ENCODE measurements around the gene DEPDC7. TPM values are rescaled to one million over a fixed set of nuclear protein-coding genes. Genes with fewer than 3 reads are reported as not detected.

The DEPDC7 gene
- total RNA-seq, 2 donors from 2014 or later, result 2.6 to 8.9 TPM

DNA sequence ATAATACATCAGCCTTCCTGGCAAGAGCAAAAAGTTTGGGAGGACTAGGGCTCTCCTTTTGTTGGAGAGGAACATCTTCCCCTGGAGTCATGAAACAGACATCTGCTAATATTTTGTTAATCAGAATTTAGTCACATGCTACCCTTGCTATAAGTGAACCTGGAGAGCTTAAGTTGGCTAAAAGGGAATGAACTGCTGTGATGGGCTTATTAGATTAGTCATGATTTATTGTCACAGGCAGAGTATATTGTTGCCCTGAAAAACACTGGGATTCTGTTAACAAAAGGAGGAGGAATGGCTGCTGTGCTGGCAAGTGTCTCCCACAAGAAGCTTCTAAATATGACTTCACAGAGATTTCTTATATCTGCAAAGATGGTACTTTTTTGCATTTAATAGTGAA is 39.7 kb downstream of the DEPDC7 start:
- Histone ChIP-seq H3K36me3 (no peaks in the 10 kb centered on the region), H3K27ac (no peak overlapping the region), H3K4me1 (replicated peaks) (no peaks in the 10 kb centered on the region), H3K9me3 (no peaks in the 10 kb centered on the region), H3K4me3 (no peak overlapping the region), H3K27me3 (replicated peaks; ENCODE audit: insufficient read depth) (no peaks in the 10 kb centered on the region)
- TF ChIP-seq POLR2AphosphoS5 (IDR thresholded peaks at IDR 0.05) (no peak), POLR2A (IDR thresholded peaks at IDR 0.05) (no peak)
- TF ChIP-seq, protein P1, sequence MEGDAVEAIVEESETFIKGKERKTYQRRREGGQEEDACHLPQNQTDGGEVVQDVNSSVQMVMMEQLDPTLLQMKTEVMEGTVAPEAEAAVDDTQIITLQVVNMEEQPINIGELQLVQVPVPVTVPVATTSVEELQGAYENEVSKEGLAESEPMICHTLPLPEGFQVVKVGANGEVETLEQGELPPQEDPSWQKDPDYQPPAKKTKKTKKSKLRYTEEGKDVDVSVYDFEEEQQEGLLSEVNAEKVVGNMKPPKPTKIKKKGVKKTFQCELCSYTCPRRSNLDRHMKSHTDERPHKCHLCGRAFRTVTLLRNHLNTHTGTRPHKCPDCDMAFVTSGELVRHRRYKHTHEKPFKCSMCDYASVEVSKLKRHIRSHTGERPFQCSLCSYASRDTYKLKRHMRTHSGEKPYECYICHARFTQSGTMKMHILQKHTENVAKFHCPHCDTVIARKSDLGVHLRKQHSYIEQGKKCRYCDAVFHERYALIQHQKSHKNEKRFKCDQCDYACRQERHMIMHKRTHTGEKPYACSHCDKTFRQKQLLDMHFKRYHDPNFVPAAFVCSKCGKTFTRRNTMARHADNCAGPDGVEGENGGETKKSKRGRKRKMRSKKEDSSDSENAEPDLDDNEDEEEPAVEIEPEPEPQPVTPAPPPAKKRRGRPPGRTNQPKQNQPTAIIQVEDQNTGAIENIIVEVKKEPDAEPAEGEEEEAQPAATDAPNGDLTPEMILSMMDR (IDR thresholded peaks at IDR 0.05), result no peak
- no peak for DNase-seq (ENCODE audit: low spot score)
- intact Hi-C loops (cut with DNase I), result no loop called here

DNA sequence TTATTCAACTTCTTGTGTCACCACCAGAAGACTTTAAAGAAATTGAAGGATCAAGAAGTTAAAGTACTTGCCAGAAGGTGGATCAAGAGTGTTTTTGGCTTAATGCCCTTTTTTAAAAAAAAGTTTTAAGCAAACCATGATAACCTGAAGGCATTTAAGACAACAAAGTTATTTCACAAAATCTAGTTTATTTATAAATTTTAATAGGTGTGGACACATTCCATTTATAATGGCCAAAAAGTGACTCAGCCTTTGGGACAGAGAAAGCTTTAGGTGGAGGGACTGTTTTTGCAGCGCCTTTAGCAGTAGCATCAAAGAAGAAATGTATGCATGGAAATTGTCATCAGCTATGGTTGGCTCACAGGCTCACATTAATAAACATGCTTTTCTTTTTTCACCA is 41.6 kb downstream of the DEPDC7 start:
- 76% methylated on average over 1 of the region's 1 CpG for WGBS
- intact Hi-C loops (cut with DNase I), result no loop called here
- no peak for TF ChIP-seq POLR2A (IDR thresholded peaks at IDR 0.05)
- no peak for TF ChIP-seq POLR2AphosphoS5 (IDR thresholded peaks at IDR 0.05)
- TF ChIP-seq, protein P1 (IDR thresholded peaks at IDR 0.05), result no peak
- H3K4me3 ChIP-seq, result no peak overlapping the region
- H3K27me3 ChIP-seq (replicated peaks; ENCODE audit: insufficient read depth), result no peaks in the 10 kb centered on the region
- DNase-seq (ENCODE audit: low spot score), result no peak
- H3K9me3 ChIP-seq, result no peaks in the 10 kb centered on the region
- H3K36me3 ChIP-seq, result no peaks in the 10 kb centered on the region
- H3K4me1 ChIP-seq (replicated peaks), result no peaks in the 10 kb centered on the region
- no peak overlapping the region for H3K27ac ChIP-seq

DNA sequence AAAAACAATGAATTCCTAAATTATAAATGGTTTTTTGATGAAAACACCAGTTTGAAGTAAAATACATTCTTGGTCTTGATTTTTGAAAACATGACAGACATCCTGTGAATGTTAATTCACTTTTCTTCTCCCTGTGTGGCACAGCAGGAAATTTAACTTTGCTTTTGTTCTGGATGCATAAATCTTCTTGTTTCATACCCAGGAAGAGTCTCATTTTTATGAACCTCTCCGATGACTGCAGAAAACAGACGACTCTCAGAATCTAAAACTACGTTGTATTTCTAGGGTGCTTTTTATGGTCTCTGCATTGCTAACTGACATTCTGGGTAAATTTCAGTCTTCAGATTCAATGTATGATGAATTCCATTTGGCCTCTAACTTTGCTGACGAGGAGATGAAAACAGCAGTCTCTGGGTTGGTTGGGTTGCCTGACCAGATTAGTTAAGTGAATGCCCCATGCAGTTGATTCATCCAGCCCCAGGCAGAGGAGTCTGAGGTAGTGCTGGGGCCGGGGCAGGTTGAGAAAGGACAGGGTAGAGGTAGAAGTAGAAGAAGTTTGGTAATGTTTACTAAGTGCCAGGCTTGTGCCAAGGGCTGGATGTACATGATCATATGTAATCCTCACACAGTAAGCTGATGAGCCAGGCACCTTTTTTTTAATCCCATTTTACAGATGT is 43.8 kb downstream of the DEPDC7 start:
- TF ChIP-seq, protein P1 (IDR thresholded peaks at IDR 0.05), result no peak
- no peak for TF ChIP-seq POLR2AphosphoS5 (IDR thresholded peaks at IDR 0.05)
- TF ChIP-seq POLR2A (IDR thresholded peaks at IDR 0.05), result no peak
- Histone ChIP-seq H3K36me3 (no peaks in the 10 kb centered on the region), H3K9me3 (no peaks in the 10 kb centered on the region), H3K27me3 (replicated peaks; ENCODE audit: insufficient read depth) (no peaks in the 10 kb centered on the region), H3K4me3 (no peak overlapping the region), H3K4me1 (replicated peaks) (peaks cover 5% of the 10 kb centered on the region), H3K27ac (no peak overlapping the region)
- intact Hi-C loops (cut with DNase I), result loop anchor here (10.0 kb wide), 1 partner anchor 255 kb away; no protein-coding TSS in a partner anchor
- DNase-seq (ENCODE audit: low spot score), result no peak
- 60% methylated on average over 5 of the region's 5 CpGs for WGBS

DNA sequence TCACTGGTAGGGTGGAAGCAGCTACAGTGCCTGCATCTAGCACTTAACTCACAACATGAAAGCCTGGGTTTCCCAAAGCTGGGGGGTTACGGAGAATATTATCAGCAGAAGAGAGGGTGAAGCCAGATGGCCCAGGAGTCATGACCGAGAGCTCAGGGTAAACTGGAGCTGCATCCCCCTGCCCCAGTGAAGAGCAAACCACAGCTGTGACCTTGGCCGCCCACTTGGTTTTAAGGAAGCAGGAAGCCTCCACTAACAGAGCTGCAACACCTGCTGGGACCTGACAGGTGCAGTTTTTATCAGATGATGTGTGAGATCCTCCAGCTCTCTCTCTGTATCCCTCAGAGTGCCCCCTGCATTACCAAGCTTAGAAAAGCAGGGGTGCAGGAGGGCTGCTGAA is 44.6 kb downstream of the DEPDC7 start:
- intact Hi-C loops (cut with DNase I), result loop anchor here (10.0 kb wide), 1 partner anchor 255 kb away; no protein-coding TSS in a partner anchor
- no peaks in the 10 kb centered on the region for H3K36me3 ChIP-seq
- H3K4me3 ChIP-seq, result no peak overlapping the region
- TF ChIP-seq POLR2A (IDR thresholded peaks at IDR 0.05), result no peak
- no peak for TF ChIP-seq POLR2AphosphoS5 (IDR thresholded peaks at IDR 0.05)
- TF ChIP-seq, protein P1 (IDR thresholded peaks at IDR 0.05), result no peak
- H3K27ac ChIP-seq, result no peak overlapping the region
- H3K4me1 ChIP-seq (replicated peaks), result peaks cover 7% of the 10 kb centered on the region
- H3K27me3 ChIP-seq (replicated peaks; ENCODE audit: insufficient read depth), result no peaks in the 10 kb centered on the region
- H3K9me3 ChIP-seq, result no peaks in the 10 kb centered on the region
- 93% methylated on average over 3 of the region's 3 CpGs for WGBS
- DNase-seq (ENCODE audit: low spot score), result no peak

DNA sequence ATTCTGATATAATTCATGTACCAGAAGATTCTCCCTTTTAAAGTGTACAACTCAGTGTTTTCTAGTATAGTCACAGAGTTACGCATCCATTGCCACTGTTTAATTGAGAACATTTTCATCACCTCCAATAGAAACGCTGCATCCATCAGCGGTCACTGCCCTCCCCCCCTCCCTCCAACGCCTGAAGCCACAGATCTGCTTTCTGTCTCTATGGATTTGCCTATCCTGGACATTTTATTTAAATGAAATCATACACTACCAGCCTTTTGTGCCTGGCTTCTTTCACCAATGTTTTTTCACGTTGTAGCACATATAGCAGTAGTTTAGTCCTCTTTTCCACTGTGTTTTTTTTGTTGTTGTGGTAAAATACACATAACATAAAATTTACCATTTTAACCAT is 46.5 kb downstream of the DEPDC7 start:
- Histone ChIP-seq H3K4me3 (no peak overlapping the region), H3K27ac (no peak overlapping the region), H3K36me3 (no peaks in the 10 kb centered on the region), H3K9me3 (no peaks in the 10 kb centered on the region), H3K27me3 (replicated peaks; ENCODE audit: insufficient read depth) (no peaks in the 10 kb centered on the region), H3K4me1 (replicated peaks) (peaks cover 7% of the 10 kb centered on the region)
- 81% methylated on average over 5 of the region's 5 CpGs for WGBS
- TF ChIP-seq, protein P1 (IDR thresholded peaks at IDR 0.05), result no peak
- no peak for TF ChIP-seq POLR2A (IDR thresholded peaks at IDR 0.05)
- no peak for TF ChIP-seq POLR2AphosphoS5 (IDR thresholded peaks at IDR 0.05)
- no peak for DNase-seq (ENCODE audit: low spot score)
- intact Hi-C loops (cut with DNase I), result loop anchor here (10.0 kb wide), 1 partner anchor 257 kb away; no protein-coding TSS in a partner anchor

Data from prostate gland (tissue), 2 donors.